ENCODE results near the gene THYN1. TPM values are rescaled to one million over a fixed set of nuclear protein-coding genes. Genes with fewer than 3 reads are reported as not detected.

THYN1 gene
- polyA plus RNA-seq, 3 donors, result 36.4 to 65.7 (median 57.6) TPM

GRCh38 chr11:134261626-134262488 lies 8.7 kb upstream of the THYN1 start:
- Histone ChIP-seq H3K9me3 (replicated peaks in 1 of 2; ENCODE audit: control insufficient read depth in 1 of 2, insufficient read depth in 1 of 2, low read length in 2 of 2) (no peaks in the 10 kb centered on the region), H3K9ac (ENCODE audit: insufficient read depth, low read length, poor library complexity, severe bottlenecking) (no peak overlapping the region), H3K4me1 (ENCODE audit: control insufficient read depth in 1 of 2, insufficient read depth in 2 of 2, low read length in 2 of 2) (peaks cover 18 to 27% of the 10 kb centered on the region in 2 donors), H3K4me3 (replicated peaks in 1 of 3; ENCODE audit: low read depth in 2 of 3, low read length in 3 of 3) (no peak overlapping the region), H3K27ac (ENCODE audit: low read depth in 1 of 2, low read length in 2 of 2) (no peak overlapping the region), H4K20me1 (ENCODE audit: insufficient read depth, low read length) (peaks cover 6% of the 10 kb centered on the region), H3K27me3 (ENCODE audit: control insufficient read depth in 2 of 2, insufficient read depth in 2 of 2, low read length in 2 of 2) (peaks cover 0 to 42% of the 10 kb centered on the region in 2 donors), H3K36me3 (replicated peaks in 1 of 2; ENCODE audit: control insufficient read depth in 1 of 2, insufficient read depth in 2 of 2, low read length in 2 of 2) (peaks cover 38 to 69% of the 10 kb centered on the region in 2 donors), H3K79me2 (ENCODE audit: insufficient read depth, low read length) (no peaks in the 10 kb centered on the region), H2AFZ (ENCODE audit: insufficient read depth, low read depth, low read length, poor library complexity, severe bottlenecking) (no peak overlapping the region), H3K4me2 (replicated peaks; ENCODE audit: extremely low read depth, low read length, poor library complexity, severe bottlenecking) (no peak overlapping the region)
- DNase-seq, result no peak
- H3K9me3 Mint-ChIP-seq, result no peaks in the 10 kb centered on the region
- H3K27me3 Mint-ChIP-seq (ENCODE audit: low read depth in 3 of 3), result peaks cover 27 to 45% (median 28%) of the 10 kb centered on the region in 3 donors
- no peak overlapping the region for H3K27ac Mint-ChIP-seq
- peak overlapping the region in 1 of 2 donors; percentile 1 for H3K4me3 Mint-ChIP-seq
- H3K36me3 Mint-ChIP-seq, result peaks cover 75 to 86% of the 10 kb centered on the region in 2 donors
- TF ChIP-seq CTCF (IDR thresholded peaks at IDR 0.05), result peak; percentile 57
- 85% methylated on average over 10 of the region's 14 CpGs for WGBS (ENCODE audit: insufficient coverage)
- intact Hi-C loops (cut with micrococcal nuclease), result no loop called here
- H3K4me1 Mint-ChIP-seq, result peaks cover 39% of the 10 kb centered on the region

GRCh38 chr11:134260983-134261382 lies 7.8 kb upstream of the THYN1 start:
- Histone ChIP-seq H3K9ac (ENCODE audit: insufficient read depth, low read length, poor library complexity, severe bottlenecking) (no peak overlapping the region), H3K36me3 (replicated peaks in 1 of 2; ENCODE audit: control insufficient read depth in 1 of 2, insufficient read depth in 2 of 2, low read length in 2 of 2) (peaks cover 38 to 77% of the 10 kb centered on the region in 2 donors), H3K4me3 (replicated peaks in 1 of 3; ENCODE audit: low read depth in 2 of 3, low read length in 3 of 3) (no peak overlapping the region), H3K27ac (ENCODE audit: low read depth in 1 of 2, low read length in 2 of 2) (no peak overlapping the region), H2AFZ (ENCODE audit: insufficient read depth, low read depth, low read length, poor library complexity, severe bottlenecking) (no peak overlapping the region), H3K27me3 (ENCODE audit: control insufficient read depth in 2 of 2, insufficient read depth in 2 of 2, low read length in 2 of 2) (peaks cover 0 to 42% of the 10 kb centered on the region in 2 donors), H3K9me3 (replicated peaks in 1 of 2; ENCODE audit: control insufficient read depth in 1 of 2, insufficient read depth in 1 of 2, low read length in 2 of 2) (no peaks in the 10 kb centered on the region), H3K4me2 (replicated peaks; ENCODE audit: extremely low read depth, low read length, poor library complexity, severe bottlenecking) (no peak overlapping the region), H3K79me2 (ENCODE audit: insufficient read depth, low read length) (no peaks in the 10 kb centered on the region), H4K20me1 (ENCODE audit: insufficient read depth, low read length) (peaks cover 6% of the 10 kb centered on the region), H3K4me1 (ENCODE audit: control insufficient read depth in 1 of 2, insufficient read depth in 2 of 2, low read length in 2 of 2) (peaks cover 10 to 19% of the 10 kb centered on the region in 2 donors)
- no peak for DNase-seq
- Mint-ChIP-seq H3K27ac (no peak overlapping the region), H3K9me3 (no peaks in the 10 kb centered on the region), H3K4me3 (no peak overlapping the region), H3K4me1 (peaks cover 31% of the 10 kb centered on the region), H3K27me3 (ENCODE audit: low read depth in 3 of 3) (peaks cover 25 to 43% (median 28%) of the 10 kb centered on the region in 3 donors), H3K36me3 (peaks cover 81 to 87% of the 10 kb centered on the region in 2 donors)
- no peak for TF ChIP-seq CTCF (IDR thresholded peaks at IDR 0.05)
- 83% methylated on average over 16 of the region's 16 CpGs for WGBS (ENCODE audit: insufficient coverage)
- intact Hi-C loops (cut with micrococcal nuclease), result no loop called here
